ENCODE measurements around the gene CACNA1G.

- TF ChIP-seq EZH2phosphoT487 (IDR thresholded peaks at IDR 0.05; ENCODE audit: insufficient read depth, low read depth): no peak
- no peak for TF ChIP-seq EZH2 (IDR thresholded peaks at IDR 0.05; ENCODE audit: insufficient read depth, poor library complexity, severe bottlenecking)
Measured at GRCh38 chr17:50557630-50558029, 2.9 kb upstream of the CACNA1G start.
